ENCODE results near the gene ARHGEF2.
"Not testable (repeated sequence)": the region's sequence is repeated elsewhere in the genome, so short reads cannot be mapped to it uniquely, and the experiment has no call there.

ARHGEF2 gene

GRCh38 chr1:155942578-155943141 is 35.7 kb downstream of the ARHGEF2 start:
- no peak for DNase-seq (ENCODE audit: low spot score)

- DNase-seq (ENCODE audit: low spot score) = no peak
Measured at GRCh38 chr1:155941845-155942531, 36.4 kb downstream of the ARHGEF2 start.

GRCh38 chr1:155940993-155941844 is 37.1 kb downstream of the ARHGEF2 start, which contains the start of gene RXFP4:
Gene RXFP4 (plus strand): TSS chr1:155941638. CDS start chr1:155941710, 72 bp downstream.
- DNase-seq (ENCODE audit: low spot score) = no peak

GRCh38 chr1:155940482-155940992 is 37.8 kb downstream of the ARHGEF2 start:
- peak; percentile 76 for DNase-seq (ENCODE audit: low spot score)

- peak; percentile 73 for DNase-seq (ENCODE audit: low spot score)
Measured at GRCh38 chr1:155938220-155938627, 40.1 kb downstream of the ARHGEF2 start.

GRCh38 chr1:155934936-155935590 is 43.3 kb downstream of the ARHGEF2 start:
- no peak for DNase-seq (ENCODE audit: low spot score)

- DNase-seq (ENCODE audit: low spot score) = peak; percentile 97
Measured at GRCh38 chr1:155934097-155934935, 44.0 kb downstream of the ARHGEF2 start, which contains the start of gene KHDC4. Gene KHDC4 (minus strand): TSS chr1:155934413. CDS start chr1:155934373, 40 bp downstream.

- no peak for DNase-seq (ENCODE audit: low spot score)
Measured at GRCh38 chr1:155933591-155934096, 44.7 kb downstream of the ARHGEF2 start.

- DNase-seq (ENCODE audit: low spot score) = peak; percentile 50
Measured at GRCh38 chr1:155932487-155932886, 45.9 kb downstream of the ARHGEF2 start.

GRCh38 chr1:155932081-155932480 is 46.3 kb downstream of the ARHGEF2 start:
- DNase-seq (ENCODE audit: low spot score) = no peak

- no peak for DNase-seq (ENCODE audit: low spot score)
Measured at GRCh38 chr1:155931332-155932038, 46.9 kb downstream of the ARHGEF2 start.

- not testable (repeated sequence) for DNase-seq (ENCODE audit: low spot score)
Measured at GRCh38 chr1:155930725-155931124, 47.6 kb downstream of the ARHGEF2 start.

- no peak for DNase-seq (ENCODE audit: low spot score)
Measured at GRCh38 chr1:155929057-155929456, 49.3 kb downstream of the ARHGEF2 start.

- no peak for DNase-seq (ENCODE audit: low spot score)
Measured at GRCh38 chr1:155925506-155925905, 52.8 kb downstream of the ARHGEF2 start.

- no peak for DNase-seq (ENCODE audit: low spot score)
Measured at GRCh38 chr1:155920717-155921116, 57.6 kb downstream of the ARHGEF2 start.

GRCh38 chr1:155919801-155920200 is 58.5 kb downstream of the ARHGEF2 start:
- DNase-seq (ENCODE audit: low spot score) = no peak

- no peak for DNase-seq (ENCODE audit: low spot score)
Measured at GRCh38 chr1:155918660-155919059, 59.7 kb downstream of the ARHGEF2 start.

- DNase-seq (ENCODE audit: low spot score) = no peak
Measured at GRCh38 chr1:155913969-155914757, 64.2 kb downstream of the ARHGEF2 start.

GRCh38 chr1:155912056-155912536 is 66.3 kb downstream of the ARHGEF2 start:
- no peak for DNase-seq (ENCODE audit: low spot score)

Measured in kidney capillary endothelial cell (primary cell).